OCI-M1 (cell line): Measurements from ENCODE around the gene CREG1.

Experiments
- DNase-seq: peaks from one replicate; lab custom pipeline; 2025; lab: John Stamatoyannopoulos, UW

CREG1 gene

DNA sequence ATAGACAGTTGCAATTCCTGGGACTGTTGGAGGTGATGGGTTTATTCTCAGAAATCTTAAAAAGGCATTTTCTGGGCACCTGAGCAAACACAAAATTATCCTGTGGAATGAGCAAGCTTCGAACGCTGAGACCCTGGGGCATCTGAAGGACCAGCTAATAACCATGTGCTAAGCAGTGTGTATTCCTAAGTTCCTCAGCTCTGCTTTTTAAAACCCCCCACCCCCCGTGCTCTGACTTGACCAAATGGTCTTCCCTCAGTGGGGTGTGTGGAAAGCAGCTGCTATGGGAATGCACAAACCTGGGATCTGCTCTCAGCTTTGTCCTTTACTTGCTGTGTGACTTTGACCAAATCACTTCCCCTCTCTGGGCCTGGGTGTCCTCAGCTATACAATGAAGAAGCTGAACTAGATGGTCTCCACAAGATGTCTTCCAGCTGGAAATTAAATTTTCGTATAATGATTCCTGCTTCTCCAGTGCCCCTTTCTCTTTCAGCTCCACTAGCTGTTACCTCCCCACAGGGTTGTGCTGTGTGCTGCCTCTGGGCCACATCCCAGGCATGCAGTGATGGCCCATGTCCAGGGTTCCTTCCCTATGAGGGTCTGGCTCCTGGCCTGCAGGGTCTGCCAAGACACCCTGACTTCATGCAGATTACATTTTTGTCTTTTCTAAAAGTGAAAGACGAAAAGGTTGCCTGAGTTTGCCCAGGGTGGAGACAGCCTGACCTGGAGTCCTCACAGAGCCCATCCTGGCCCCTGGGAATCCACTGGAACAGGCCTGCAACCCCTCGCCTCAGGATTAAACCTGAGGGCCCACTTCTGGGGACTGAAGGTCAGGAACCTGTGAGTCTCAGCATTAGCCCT is 20.4 kb downstream of the CREG1 start:
- no peak for DNase-seq

DNA sequence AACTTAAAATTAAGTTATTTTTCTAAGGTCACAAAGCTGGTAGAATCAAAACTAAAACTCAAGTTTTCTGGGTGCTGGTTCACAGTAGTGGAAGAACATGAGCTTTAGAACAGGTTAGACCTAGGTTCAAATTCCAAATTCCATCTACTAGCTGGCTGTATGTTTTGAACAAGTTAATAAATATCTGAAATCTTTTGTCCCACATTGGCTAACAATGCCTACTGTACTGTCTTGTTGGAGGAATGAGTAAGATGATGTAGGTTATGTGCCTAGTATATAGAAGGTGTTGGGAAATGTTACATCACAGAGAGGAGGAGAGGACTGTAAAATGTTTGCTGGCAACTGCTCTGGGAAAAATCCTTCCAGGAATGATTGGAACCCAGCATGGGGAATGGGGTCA is 21.2 kb downstream of the CREG1 start:
- DNase-seq: no peak

DNA sequence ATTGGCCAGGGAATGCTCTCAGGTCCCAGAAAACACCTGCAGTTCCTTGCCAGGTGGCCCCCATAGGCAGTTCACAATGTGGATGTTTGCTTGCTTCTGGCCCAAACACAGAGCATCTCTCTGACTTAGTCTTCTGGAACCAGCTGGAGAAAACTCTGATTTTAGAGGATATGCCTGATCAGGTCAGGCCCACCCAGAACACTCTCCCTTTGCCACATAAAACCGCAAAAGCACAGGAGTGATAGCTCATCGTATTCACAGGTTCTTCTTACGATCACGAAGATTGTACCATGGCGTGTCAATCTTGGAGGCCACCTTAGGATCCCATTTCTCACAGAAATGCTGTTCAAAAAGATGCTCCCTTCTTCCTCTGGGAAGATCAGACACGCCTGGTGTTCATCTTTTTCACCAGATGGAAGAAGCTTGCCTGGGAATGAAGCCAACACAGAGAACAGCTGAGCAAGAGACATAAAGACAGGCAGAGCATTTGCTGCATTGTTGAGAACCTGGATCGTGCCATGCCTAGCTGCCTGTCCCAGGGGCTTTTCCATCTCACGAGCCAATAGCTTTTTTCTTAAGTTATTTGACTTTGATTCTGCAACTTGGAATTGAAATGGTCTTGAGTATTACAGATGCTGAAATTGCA is 23.6 kb downstream of the CREG1 start:
- no peak for DNase-seq

DNA sequence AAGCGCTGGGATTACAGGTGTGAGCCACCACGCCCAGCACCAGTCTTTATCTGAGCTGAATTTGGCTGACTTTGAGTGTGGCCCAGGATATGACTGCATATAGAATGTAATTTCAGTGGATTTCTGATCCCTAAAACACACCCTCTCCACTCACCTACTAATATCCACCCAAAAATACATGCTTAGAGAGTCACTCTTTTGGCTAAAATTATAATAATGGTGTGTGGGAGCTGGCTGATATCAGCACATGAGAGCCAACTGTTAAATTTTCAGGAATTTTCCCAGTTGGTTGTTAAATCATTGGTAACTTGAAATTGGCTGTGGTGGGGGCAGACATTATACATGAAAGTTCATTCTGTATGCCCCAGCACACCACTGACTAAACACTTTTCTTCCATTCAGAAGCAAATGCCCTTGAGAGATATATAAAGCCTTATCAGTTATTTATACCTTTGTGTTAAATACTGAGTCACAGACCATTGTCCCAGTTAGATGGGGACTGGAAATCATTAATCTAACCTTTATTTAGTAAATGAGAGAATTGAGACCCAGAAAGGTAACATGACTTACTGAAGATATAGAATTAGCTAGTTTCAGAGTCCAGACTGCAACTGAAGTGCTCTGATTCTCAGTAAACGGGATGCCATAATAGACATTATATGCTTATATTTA is 25.4 kb downstream of the CREG1 start:
- peak; percentile 14 for DNase-seq

GRCh38 chr1:167526667-167527383 is 26.7 kb downstream of the CREG1 start:
- DNase-seq: no peak

GRCh38 chr1:167524651-167525050 is 28.9 kb downstream of the CREG1 start:
- DNase-seq: no peak

GRCh38 chr1:167522246-167522645 is 31.3 kb downstream of the CREG1 start:
- DNase-seq: no peak

GRCh38 chr1:167520711-167521206 is 32.8 kb downstream of the CREG1 start:
- peak; percentile 46 for DNase-seq

DNA sequence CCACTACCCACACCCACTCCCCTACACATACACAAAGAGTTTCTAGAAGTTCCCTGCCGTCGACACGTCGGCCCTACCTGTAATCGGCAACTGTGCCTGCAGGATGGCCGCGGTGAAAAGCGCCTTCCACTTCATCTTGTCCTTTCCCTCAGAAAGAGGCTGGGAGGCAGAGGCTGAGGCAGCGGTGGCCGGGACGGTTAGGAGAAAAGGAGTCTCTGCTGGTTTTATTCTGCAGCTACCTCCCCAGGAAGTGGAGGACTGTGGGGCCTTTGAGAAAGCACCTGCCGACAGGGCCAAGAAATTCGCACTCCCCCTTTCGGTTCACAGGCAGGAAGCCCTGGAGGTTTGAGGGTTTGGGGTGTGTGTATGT is 35.2 kb downstream of the CREG1 start, which contains the start of gene CD247:
Gene CD247, minus strand, starts transcription at position 199 of the 370 bp plus-strand sequence. Its CDS starts 64 bp downstream, at position 135.
- DNase-seq: no peak

DNA sequence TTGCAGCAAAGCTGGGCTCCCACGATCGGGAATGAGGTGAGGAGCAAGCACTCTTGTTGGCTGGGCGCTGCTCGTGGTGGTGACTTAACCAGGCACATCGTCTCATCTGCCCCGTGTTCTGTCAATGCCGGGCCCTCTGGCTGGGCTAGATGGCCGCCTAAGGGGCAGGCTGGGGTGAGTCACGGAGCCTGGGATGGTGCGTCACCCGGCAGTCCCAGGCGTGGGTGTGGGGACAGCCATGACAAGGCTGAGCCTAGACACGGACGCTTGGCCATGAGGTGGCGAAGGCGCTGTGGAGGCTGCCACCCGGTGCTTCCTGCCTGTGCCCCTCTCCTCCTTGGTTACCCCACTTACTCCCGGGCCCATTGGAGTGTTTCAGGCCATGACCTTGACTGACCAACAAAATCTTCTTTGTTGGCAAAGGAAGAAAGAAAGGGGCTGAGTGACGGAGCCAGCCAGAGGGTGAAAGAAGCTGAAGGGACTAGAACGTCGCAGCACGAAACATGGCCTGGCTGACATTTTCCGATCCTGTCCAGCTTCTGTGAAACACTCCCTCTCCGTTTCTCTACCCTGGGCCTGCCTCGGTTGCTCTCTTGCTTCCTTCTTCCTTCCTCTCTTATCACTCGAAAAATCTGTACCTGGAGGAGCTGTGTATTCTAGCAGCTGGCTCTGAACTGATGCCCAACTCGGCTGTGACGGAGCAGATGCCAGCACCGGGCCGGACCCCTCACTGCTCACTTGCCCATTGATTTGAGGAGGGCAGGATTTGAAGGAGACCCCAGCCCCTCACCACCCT is 35.8 kb downstream of the CREG1 start:
- DNase-seq: no peak

- DNase-seq: no peak
Observed at GRCh38 chr1:167516404-167517388, 36.9 kb downstream of the CREG1 start.

GRCh38 chr1:167515893-167516321 is 37.7 kb downstream of the CREG1 start:
- no peak for DNase-seq

DNA sequence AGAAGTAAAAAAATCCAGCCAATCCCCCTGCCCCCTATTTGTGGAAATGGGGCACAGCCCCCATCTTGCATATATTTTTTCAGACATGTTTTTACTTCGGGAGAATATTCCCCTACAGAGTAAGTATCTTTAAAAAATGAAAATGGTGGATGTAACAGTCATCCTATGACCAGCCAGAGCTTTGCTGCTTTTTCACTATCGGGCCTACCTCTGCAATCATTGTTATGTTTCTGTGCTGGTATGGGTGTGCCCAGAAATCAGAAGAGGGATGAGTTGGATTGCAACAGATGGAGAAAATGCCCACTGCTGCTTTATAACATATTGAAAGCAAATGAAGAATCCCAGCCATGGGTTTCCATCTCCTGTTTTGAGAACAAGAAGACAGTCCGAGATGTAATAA is 38.1 kb downstream of the CREG1 start:
- no peak for DNase-seq

GRCh38 chr1:167514288-167514687 is 39.3 kb downstream of the CREG1 start:
- DNase-seq: no peak

- no peak for DNase-seq
Observed at GRCh38 chr1:167512046-167512654, 41.4 kb downstream of the CREG1 start.

GRCh38 chr1:167511374-167511986 is 42.1 kb downstream of the CREG1 start:
- no peak for DNase-seq

DNA sequence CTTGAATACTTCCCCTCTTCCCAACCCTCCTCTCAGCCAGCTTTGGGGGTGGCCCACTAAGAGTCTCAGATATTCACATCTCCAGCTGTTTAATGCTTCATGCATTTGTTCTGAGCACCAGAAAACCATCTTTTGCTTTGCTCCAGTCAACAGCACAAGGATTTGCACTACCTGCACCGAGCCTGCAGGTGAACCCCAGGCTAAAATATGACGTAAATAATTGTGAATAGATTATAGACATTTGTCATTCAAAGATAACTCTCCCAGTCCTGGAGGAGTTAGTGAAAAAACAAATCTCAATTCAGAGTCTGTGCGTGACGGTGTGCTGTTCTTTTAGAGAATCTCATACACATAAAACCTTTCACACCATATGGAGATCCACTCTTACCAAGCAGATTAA is 42.7 kb downstream of the CREG1 start:
- DNase-seq: no peak

DNA sequence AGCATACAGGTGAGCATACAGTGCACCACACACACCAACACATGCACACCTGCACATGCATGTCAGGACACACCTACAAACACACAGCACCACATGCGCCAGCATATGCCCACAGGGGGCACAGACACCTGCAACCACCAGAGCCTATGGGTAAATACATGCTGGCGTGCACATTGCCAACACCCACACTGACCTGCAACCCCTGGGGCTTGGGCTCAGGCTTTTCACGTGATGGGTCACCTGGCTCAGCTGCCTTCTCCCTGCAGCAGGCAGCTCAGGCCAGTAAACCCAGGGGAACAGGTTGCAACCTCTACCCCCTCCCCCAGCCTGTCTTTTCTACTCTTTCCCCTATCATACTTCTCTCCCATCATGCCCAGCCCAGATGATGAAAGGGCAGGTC is 43.3 kb downstream of the CREG1 start:
- no peak for DNase-seq

DNA sequence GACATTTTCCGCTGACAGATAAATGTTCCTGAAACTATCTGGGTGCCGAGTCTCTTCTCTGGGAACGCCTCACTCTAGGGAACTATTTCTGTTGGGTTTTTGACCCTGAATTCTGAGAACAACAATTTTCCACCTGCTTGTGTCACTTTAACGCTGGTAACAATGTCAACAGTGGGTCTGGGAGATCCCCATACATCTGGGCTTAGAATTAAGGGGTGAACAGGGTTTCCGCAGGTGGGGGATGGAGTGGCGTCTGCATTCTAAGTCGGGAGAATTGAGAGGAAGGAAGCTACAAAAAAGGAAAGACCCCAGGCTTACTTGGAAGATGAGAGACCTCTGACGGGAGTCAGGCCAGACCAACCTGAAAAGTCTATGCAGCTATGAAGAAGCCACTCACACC is 44.0 kb downstream of the CREG1 start:
- DNase-seq: no peak
